ENCODE results near the gene GJB4. TPM values are rescaled to one million over a fixed set of nuclear protein-coding genes. Genes with fewer than 3 reads are reported as not detected.

Gene GJB4
- total and polyA plus RNA-seq, 5 donors from 2014 or later, result not detected

DNA sequence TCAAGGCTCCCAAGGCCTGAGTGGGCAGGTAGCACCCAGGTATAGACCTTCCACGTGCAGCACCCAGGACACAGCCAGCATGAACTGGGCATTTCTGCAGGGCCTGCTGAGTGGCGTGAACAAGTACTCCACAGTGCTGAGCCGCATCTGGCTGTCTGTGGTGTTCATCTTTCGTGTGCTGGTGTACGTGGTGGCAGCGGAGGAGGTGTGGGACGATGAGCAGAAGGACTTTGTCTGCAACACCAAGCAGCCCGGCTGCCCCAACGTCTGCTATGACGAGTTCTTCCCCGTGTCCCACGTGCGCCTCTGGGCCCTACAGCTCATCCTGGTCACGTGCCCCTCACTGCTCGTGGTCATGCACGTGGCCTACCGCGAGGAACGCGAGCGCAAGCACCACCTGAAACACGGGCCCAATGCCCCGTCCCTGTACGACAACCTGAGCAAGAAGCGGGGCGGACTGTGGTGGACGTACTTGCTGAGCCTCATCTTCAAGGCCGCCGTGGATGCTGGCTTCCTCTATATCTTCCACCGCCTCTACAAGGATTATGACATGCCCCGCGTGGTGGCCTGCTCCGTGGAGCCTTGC, 1.7 kb downstream of the GJB4 start:
- DNase-seq (no peak), ATAC-seq (ENCODE audit: low read depth in 2 of 2) (no peak)
- Mint-ChIP-seq H3K27ac (no peak overlapping the region), H3K36me3 (no peaks in the 10 kb centered on the region), H3K9me3 (no peaks in the 10 kb centered on the region), H3K27me3 (peaks cover 11% of the 10 kb centered on the region), H3K4me3 (no peak overlapping the region), H3K4me1 (no peaks in the 10 kb centered on the region)
- Histone ChIP-seq H3K36me3 (ENCODE audit: control insufficient read depth, insufficient read depth, low read length) (no peaks in the 10 kb centered on the region), H3K4me1 (ENCODE audit: control insufficient read depth, insufficient read depth, low read length, poor library complexity, severe bottlenecking) (no peaks in the 10 kb centered on the region), H3K9me3 (ENCODE audit: control insufficient read depth in 2 of 2, low read length in 2 of 2) (no peaks in the 10 kb centered on the region), H3K4me3 (ENCODE audit: low read depth, low read length) (no peak overlapping the region), H3K27me3 (ENCODE audit: control insufficient read depth, insufficient read depth, low read length) (no peaks in the 10 kb centered on the region), H3K27ac (ENCODE audit: insufficient read depth, low read length, poor library complexity, severe bottlenecking) (no peak overlapping the region)

DNA sequence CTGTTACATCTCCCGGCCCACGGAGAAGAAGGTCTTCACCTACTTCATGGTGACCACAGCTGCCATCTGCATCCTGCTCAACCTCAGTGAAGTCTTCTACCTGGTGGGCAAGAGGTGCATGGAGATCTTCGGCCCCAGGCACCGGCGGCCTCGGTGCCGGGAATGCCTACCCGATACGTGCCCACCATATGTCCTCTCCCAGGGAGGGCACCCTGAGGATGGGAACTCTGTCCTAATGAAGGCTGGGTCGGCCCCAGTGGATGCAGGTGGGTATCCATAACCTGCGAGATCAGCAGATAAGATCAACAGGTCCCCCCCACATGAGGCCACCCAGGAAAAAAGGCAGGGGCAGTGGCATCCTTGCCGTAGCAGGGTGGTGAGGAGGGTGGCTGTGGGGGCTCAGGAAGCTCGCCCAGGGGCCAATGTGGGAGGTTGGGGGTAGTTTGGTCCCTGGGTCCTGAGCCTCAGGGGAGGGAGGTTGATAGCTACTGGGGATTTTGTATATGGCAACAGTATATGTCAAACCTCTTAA, 2.3 kb downstream of the GJB4 start:
- Mint-ChIP-seq H3K27ac (no peak overlapping the region), H3K4me1 (no peaks in the 10 kb centered on the region), H3K4me3 (no peak overlapping the region), H3K27me3 (peaks cover 11% of the 10 kb centered on the region), H3K36me3 (no peaks in the 10 kb centered on the region), H3K9me3 (no peaks in the 10 kb centered on the region)
- no peaks in the 10 kb centered on the region for H3K4me1 ChIP-seq (ENCODE audit: control insufficient read depth, insufficient read depth, low read length, poor library complexity, severe bottlenecking)
- H3K27ac ChIP-seq (ENCODE audit: insufficient read depth, low read length, poor library complexity, severe bottlenecking), result no peak overlapping the region
- no peaks in the 10 kb centered on the region for H3K27me3 ChIP-seq (ENCODE audit: control insufficient read depth, insufficient read depth, low read length)
- H3K36me3 ChIP-seq (ENCODE audit: control insufficient read depth, insufficient read depth, low read length), result no peaks in the 10 kb centered on the region
- DNase-seq (no peak), ATAC-seq (ENCODE audit: low read depth in 2 of 2) (no peak)
- H3K9me3 ChIP-seq (ENCODE audit: control insufficient read depth in 2 of 2, low read length in 2 of 2), result no peaks in the 10 kb centered on the region
- no peak overlapping the region for H3K4me3 ChIP-seq (ENCODE audit: low read depth, low read length)

DNA sequence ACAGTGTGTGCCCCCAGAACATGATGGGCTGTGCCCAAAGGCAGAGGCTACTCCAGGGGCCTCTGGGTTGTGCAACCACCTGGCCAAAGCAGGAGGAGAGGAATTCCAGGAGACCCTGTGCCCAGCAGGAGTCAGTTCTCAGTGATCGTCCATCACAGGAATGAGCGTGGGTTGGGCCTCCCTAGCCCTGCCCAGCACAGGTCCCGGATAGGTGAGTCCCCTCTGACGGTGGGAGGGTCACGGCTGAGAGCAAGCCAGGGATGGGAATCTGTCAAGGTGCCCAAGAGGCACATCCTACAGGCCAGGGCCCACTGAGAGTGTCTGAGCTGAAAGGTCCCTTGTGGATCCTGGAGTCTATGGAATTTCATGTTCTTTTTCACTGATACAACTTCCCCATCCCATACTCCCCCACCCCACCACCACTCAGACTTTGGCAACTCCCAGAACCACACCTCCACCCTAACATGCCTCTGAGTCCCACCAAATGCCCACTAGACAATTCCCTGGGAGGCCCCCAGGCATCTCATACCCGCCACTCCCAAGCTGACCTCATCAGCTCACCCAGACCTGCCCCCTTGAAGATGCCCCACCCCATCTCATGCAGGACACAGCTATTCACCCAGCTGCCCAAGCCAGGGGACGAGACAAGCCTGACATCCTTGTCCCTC, 3.1 kb downstream of the GJB4 start:
- peaks cover 7% of the 10 kb centered on the region for H3K27me3 Mint-ChIP-seq
- Histone ChIP-seq H3K27me3 (ENCODE audit: control insufficient read depth, insufficient read depth, low read length) (no peaks in the 10 kb centered on the region), H3K9me3 (ENCODE audit: control insufficient read depth in 2 of 2, low read length in 2 of 2) (no peaks in the 10 kb centered on the region), H3K4me1 (ENCODE audit: control insufficient read depth, insufficient read depth, low read length, poor library complexity, severe bottlenecking) (no peaks in the 10 kb centered on the region), H3K4me3 (ENCODE audit: low read depth, low read length) (no peak overlapping the region), H3K27ac (ENCODE audit: insufficient read depth, low read length, poor library complexity, severe bottlenecking) (no peak overlapping the region), H3K36me3 (ENCODE audit: control insufficient read depth, insufficient read depth, low read length) (no peaks in the 10 kb centered on the region)
- H3K36me3 Mint-ChIP-seq, result no peaks in the 10 kb centered on the region
- H3K27ac Mint-ChIP-seq, result no peak overlapping the region
- ATAC-seq (ENCODE audit: low read depth in 2 of 2) (no peak), DNase-seq (no peak)
- H3K4me1 Mint-ChIP-seq, result no peaks in the 10 kb centered on the region
- H3K9me3 Mint-ChIP-seq, result no peaks in the 10 kb centered on the region
- no peak overlapping the region for H3K4me3 Mint-ChIP-seq

DNA sequence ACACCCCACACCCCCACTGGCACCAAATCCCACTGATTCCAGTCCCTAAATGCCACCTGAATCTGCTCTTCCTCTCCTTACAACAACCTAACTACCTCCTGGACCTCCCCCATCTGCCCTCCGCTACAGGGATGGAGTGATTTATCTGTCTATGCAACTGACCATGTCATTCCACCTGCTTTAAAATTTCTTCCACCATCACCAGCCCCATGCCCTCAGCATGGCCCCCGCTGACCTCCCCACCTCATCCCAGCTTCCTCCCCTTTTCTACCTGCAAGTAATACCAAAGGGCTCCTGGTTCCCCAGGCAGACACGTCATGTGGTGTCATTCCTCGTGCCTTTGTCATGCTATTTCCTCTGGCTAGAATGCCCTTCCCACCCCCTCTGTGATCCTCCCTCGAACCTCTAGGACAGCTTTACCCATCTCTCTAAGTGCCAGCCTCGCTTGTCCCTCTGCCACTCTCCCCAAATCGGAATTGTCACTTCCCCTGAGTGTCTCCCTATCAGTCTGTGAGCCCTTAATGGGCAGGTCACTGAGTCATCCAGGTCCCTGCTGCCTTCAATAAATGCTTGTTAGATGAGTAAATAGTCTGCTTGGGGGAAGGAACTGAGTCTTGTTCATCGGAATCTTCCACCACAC, 3.7 kb downstream of the GJB4 start:
- no peaks in the 10 kb centered on the region for H3K9me3 ChIP-seq (ENCODE audit: control insufficient read depth in 2 of 2, low read length in 2 of 2)
- H3K4me1 ChIP-seq (ENCODE audit: control insufficient read depth, insufficient read depth, low read length, poor library complexity, severe bottlenecking), result no peaks in the 10 kb centered on the region
- Mint-ChIP-seq H3K36me3 (no peaks in the 10 kb centered on the region), H3K27ac (no peak overlapping the region), H3K27me3 (peaks cover 4% of the 10 kb centered on the region), H3K4me1 (no peaks in the 10 kb centered on the region), H3K9me3 (no peaks in the 10 kb centered on the region), H3K4me3 (no peak overlapping the region)
- ATAC-seq (ENCODE audit: low read depth in 2 of 2) (no peak), DNase-seq (no peak)
- no peak overlapping the region for H3K27ac ChIP-seq (ENCODE audit: insufficient read depth, low read length, poor library complexity, severe bottlenecking)
- no peak overlapping the region for H3K4me3 ChIP-seq (ENCODE audit: low read depth, low read length)
- H3K36me3 ChIP-seq (ENCODE audit: control insufficient read depth, insufficient read depth, low read length), result no peaks in the 10 kb centered on the region
- H3K27me3 ChIP-seq (ENCODE audit: control insufficient read depth, insufficient read depth, low read length), result no peaks in the 10 kb centered on the region

DNA sequence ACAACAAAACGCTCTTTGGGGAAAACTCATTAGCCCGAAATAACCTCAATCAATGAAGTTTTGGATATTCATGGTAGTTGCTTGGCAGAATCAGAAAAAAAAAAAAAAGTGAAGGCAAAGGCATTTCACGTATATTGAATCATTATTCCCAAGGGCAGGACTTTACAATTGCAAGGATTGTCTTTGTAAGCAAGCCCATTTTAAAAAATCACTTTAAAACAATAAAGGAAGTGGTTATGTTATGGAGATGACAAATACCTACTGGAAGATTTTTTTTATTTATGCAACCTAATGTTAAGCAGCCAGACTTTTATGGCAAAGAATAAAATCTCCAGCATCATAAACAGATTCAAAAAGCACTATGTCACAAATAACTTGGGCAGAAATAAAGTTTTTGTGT, 9.3 kb downstream of the GJB4 start:
- Mint-ChIP-seq H3K36me3 (no peaks in the 10 kb centered on the region), H3K4me1 (no peaks in the 10 kb centered on the region), H3K27ac (no peak overlapping the region), H3K27me3 (no peaks in the 10 kb centered on the region), H3K4me3 (no peak overlapping the region), H3K9me3 (peaks cover 0 to 2% (median 0%) of the 10 kb centered on the region in 7 donors)
- Histone ChIP-seq H3K4me3 (ENCODE audit: low read depth, low read length) (no peak overlapping the region), H3K4me1 (ENCODE audit: control insufficient read depth, insufficient read depth, low read length, poor library complexity, severe bottlenecking) (no peaks in the 10 kb centered on the region), H3K27ac (ENCODE audit: insufficient read depth, low read length, poor library complexity, severe bottlenecking) (no peak overlapping the region), H3K36me3 (ENCODE audit: control insufficient read depth, insufficient read depth, low read length) (no peaks in the 10 kb centered on the region), H3K27me3 (ENCODE audit: control insufficient read depth, insufficient read depth, low read length) (no peaks in the 10 kb centered on the region), H3K9me3 (ENCODE audit: control insufficient read depth in 2 of 2, low read length in 2 of 2) (no peaks in the 10 kb centered on the region)
- DNase-seq, result no peak
- ATAC-seq (ENCODE audit: low read depth in 2 of 2), result no peak

DNA sequence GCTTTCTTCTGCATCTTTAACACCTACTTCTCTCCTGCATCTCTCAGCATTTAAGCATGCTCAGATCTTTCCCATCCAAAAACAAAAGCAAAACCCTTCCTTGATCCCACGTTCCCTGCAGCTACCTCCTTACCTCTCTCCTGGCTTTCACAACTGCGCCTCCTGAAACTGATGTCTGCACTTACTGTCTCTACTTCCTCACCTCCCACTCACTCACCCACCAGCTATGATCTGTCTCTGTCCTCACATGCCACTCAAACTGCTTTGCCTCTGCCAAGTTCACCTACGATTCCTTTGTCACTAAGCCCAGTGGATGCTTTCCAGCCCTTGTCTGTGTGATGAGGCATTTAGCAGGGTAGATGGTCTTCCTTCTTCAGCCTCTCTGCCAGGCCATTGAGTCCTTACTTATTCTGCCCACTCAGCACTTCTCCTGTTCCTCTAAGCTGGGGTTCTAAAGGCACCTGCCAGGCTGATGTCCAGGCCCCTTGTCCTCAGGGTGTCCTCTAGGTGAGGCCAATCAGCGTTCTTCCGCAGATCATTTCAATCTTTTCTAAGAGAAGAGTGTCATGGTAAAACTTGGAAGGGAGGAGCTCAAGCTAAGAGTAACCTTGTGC, 11.5 kb downstream of the GJB4 start:
- Mint-ChIP-seq H3K4me1 (no peaks in the 10 kb centered on the region), H3K36me3 (no peaks in the 10 kb centered on the region), H3K27me3 (no peaks in the 10 kb centered on the region), H3K4me3 (no peak overlapping the region), H3K9me3 (peaks cover 0 to 2% (median 0%) of the 10 kb centered on the region in 7 donors), H3K27ac (no peak overlapping the region)
- no peaks in the 10 kb centered on the region for H3K27me3 ChIP-seq (ENCODE audit: control insufficient read depth, insufficient read depth, low read length)
- no peaks in the 10 kb centered on the region for H3K36me3 ChIP-seq (ENCODE audit: control insufficient read depth, insufficient read depth, low read length)
- no peak overlapping the region for H3K4me3 ChIP-seq (ENCODE audit: low read depth, low read length)
- DNase-seq (no peak), ATAC-seq (ENCODE audit: low read depth in 2 of 2) (no peak)
- no peaks in the 10 kb centered on the region for H3K9me3 ChIP-seq (ENCODE audit: control insufficient read depth in 2 of 2, low read length in 2 of 2)
- H3K4me1 ChIP-seq (ENCODE audit: control insufficient read depth, insufficient read depth, low read length, poor library complexity, severe bottlenecking), result no peaks in the 10 kb centered on the region
- H3K27ac ChIP-seq (ENCODE audit: insufficient read depth, low read length, poor library complexity, severe bottlenecking), result no peak overlapping the region

DNA sequence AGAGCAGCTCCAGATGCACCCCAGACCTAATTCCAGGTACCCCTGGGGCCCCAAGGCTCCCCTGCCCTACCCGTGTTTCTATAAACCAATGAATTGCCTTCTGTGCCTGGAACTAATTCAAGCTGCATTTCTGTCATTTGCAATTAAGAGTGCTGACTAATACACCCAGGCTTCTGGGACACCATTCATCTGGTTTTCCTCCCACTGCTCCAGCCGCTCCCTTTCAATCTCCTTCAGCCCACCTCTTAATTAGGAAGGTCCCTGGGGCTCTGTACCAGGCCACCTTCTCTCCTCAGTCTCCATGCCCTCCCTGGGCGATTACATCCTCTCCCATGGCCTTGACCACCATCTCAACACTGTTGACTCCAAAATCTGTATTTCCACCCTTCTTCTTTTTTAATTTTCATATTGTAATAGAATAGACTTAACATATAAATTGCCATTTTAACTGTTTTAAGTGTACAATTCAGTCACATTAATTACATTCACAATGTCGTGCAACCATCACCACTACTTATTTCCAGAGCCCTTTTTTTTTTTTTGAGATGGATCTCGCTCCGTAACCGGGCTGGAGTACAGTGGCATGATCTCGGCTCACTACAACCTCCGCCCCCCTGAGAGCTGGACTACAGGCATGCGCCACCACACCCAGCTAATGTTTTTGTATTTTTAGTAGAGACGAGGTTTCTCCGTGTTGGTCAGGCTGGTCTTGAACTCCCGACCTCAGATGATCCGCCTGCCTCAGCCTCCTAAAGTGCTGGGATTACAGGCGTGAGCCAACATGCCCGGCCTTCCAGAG, 12.2 kb downstream of the GJB4 start:
- Histone ChIP-seq H3K4me1 (ENCODE audit: control insufficient read depth, insufficient read depth, low read length, poor library complexity, severe bottlenecking) (no peaks in the 10 kb centered on the region), H3K9me3 (ENCODE audit: control insufficient read depth in 2 of 2, low read length in 2 of 2) (no peaks in the 10 kb centered on the region), H3K36me3 (ENCODE audit: control insufficient read depth, insufficient read depth, low read length) (no peaks in the 10 kb centered on the region), H3K4me3 (ENCODE audit: low read depth, low read length) (no peak overlapping the region), H3K27me3 (ENCODE audit: control insufficient read depth, insufficient read depth, low read length) (no peaks in the 10 kb centered on the region), H3K27ac (ENCODE audit: insufficient read depth, low read length, poor library complexity, severe bottlenecking) (no peak overlapping the region)
- H3K9me3 Mint-ChIP-seq, result peaks cover 0 to 2% (median 0%) of the 10 kb centered on the region in 7 donors
- H3K27ac Mint-ChIP-seq, result no peak overlapping the region
- no peak for ATAC-seq (ENCODE audit: low read depth in 2 of 2)
- no peak for DNase-seq
- no peaks in the 10 kb centered on the region for H3K4me1 Mint-ChIP-seq
- H3K4me3 Mint-ChIP-seq, result no peak overlapping the region
- H3K36me3 Mint-ChIP-seq, result no peaks in the 10 kb centered on the region
- no peaks in the 10 kb centered on the region for H3K27me3 Mint-ChIP-seq

Data from CD4-positive, CD25-positive, alpha-beta regulatory T cell (primary cell).